IPS-18c (cell line): ENCODE data around the gene WNK3.

Source experiments
- H3K4me3 ChIP-seq: 2 replicates; pipeline ENCODE4 v1.7.0; 2013; ENCODE audit warnings: low read depth, mild to moderate bottlenecking, low read length, moderate library complexity; ENCODE audit not compliant: insufficient read depth
- H3K9me3 ChIP-seq: one replicate; pipeline ENCODE4 v1.6.1; 2013; ENCODE audit warnings: mild to moderate bottlenecking, low read length, moderate library complexity; ENCODE audit not compliant: control insufficient read depth, insufficient read depth

The WNK3 gene

GRCh38 chrX:54181202-54181953 lies 176.5 kb downstream of the WNK3 start:
- peak overlapping the region; percentile 69 for H3K4me3 ChIP-seq
- H3K9me3 ChIP-seq: peaks cover 6% of the 10 kb centered on the region

GRCh38 chrX:54180403-54180802 lies 177.4 kb downstream of the WNK3 start:
- Histone ChIP-seq H3K9me3 (peaks cover 7% of the 10 kb centered on the region), H3K4me3 (no peak overlapping the region)

DNA sequence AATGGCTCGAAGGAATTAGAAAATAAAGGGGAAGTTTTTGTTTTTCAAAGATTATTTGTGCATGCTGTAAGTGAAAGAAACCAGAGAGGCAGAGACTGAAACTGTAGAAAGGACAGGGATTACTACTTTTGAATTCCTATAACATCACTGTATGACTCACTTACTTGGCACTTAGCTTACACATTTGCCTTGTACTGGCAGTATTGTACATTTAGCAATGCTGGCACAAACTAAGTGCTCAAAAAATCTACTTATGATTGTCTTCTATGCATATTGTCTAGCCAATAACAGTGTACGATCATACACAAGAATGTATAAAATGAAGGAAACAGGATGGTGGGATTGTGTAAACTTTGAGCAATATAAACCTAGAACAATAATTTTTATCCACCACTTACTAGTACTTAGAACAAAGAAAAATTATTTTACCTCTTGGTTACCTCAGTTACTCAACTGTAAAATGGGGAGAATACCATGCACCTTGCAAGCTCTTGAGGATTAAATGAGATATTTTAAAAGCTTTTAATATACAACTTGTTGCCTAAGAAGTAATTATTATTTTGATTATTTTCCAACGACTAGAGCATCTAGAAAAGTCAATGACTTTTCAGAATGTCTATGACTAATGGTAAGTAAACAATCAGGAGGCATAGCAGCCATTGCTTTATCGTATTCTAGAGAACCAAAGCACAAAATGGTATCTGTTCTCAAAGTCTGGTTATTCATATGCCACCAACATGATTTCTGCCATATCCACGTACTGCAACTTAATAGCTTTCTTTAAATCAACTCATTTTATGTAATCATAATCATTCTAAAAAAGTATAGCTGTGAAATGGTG lies 179.5 kb downstream of the WNK3 start:
- peaks cover 7% of the 10 kb centered on the region for H3K9me3 ChIP-seq
- H3K4me3 ChIP-seq: no peak overlapping the region

DNA sequence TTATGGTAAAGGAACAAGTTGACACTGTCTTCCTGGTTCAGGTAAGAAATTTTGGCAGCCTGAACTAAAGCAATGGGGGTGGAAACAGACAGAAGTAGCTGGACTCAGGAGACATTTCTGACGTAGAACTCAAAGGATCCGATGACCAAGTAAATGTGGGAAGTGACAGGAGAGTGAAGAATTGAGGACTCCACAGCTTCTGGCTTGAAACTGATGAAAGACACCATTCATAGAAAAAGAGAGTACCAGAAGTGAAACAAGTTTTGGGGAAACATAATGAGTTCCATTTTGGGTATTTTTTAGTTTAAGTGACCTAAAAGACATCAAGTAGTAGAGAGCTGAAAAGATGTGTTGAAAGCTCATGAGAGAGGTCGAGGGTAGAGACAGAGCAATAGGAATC lies 180.5 kb downstream of the WNK3 start:
- H3K9me3 ChIP-seq: peaks cover 7% of the 10 kb centered on the region

DNA sequence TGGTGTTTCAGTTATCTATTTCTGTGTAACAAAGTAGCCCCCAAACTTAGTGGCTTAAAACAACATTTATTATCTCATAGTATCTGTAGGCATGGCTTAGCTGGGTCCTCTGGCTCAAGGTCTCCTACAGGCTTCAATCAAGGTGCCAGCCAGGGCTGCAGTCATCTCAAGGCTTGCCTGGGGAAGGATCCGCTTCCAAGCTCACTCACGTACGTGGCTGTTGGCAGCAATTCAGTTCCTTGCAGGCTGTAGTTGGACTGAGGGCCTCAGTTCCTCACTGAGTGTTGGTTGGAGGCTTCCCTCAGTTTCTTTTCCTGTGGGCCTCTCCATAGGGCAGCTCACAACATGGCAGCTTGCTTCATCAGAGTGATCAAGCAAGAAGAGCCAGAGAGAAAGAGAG lies 184.1 kb downstream of the WNK3 start:
- Histone ChIP-seq H3K9me3 (peaks cover 2% of the 10 kb centered on the region), H3K4me3 (no peak overlapping the region)

More for the DNA sequence above, 180.5 kb downstream of the WNK3 start:
- H3K4me3 ChIP-seq: no peak overlapping the region

GRCh38 chrX:54172455-54172854 lies 185.4 kb downstream of the WNK3 start:
- H3K4me3 ChIP-seq: no peak overlapping the region
- peaks cover 2% of the 10 kb centered on the region for H3K9me3 ChIP-seq

DNA sequence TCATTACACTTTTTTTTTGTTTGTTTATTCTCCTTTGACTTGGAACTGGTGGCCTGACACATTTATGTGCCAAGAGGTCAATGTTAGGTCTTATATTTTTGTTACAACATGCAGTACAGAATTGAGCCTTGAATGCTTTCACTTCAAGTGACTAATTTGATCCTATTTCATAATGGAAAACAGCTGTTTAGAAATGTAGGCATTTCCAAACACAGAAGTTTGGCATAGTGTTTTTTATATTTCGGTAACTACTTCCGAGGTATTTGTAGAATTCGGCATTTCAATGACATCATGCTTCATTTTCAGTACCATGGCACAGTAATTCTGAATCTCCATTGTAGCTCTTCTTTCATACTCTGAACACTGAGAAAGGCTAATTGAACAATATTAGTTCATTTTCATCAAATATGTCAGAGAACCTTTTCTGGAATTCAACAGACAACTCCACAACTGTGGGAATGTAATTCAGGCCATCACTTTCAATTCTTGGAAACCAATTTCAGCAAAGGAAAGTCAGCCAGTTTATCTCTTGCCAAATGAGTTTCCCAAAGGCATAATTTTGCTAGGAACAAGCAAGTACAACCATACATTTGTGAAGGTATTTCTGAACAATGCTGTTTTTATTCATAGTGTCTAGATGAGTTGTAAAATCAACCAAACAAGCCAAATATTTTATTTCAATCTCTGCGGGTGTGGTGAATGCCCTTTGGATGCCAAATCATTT lies 186.2 kb downstream of the WNK3 start:
- Histone ChIP-seq H3K4me3 (no peak overlapping the region), H3K9me3 (peaks cover 2% of the 10 kb centered on the region)

GRCh38 chrX:54171091-54171490 lies 186.8 kb downstream of the WNK3 start:
- Histone ChIP-seq H3K9me3 (peaks cover 2% of the 10 kb centered on the region), H3K4me3 (no peak overlapping the region)

- no peaks in the 10 kb centered on the region for H3K9me3 ChIP-seq
- H3K4me3 ChIP-seq: no peak overlapping the region
Measured at GRCh38 chrX:54166915-54167314, 190.9 kb downstream of the WNK3 start.

DNA sequence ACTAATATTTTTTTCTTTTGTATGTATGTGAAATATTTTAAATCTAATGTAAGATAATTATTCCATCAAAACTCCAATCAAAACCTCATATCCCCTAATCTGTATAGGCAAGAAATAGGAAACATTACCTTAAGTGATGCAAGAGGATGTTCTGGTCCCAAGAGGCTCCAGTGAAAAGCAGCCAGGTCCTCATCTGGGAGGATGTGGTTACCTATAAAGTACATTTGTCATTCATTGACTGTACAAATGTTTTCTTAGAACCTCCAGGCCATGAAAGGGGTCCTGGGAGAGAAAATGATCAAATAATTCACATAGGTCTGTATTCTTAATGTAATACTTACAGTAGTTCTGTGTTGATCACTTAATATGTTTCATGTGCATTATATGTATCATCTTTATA lies 200.3 kb downstream of the WNK3 start:
- Histone ChIP-seq H3K9me3 (peaks cover 3% of the 10 kb centered on the region), H3K4me3 (no peak overlapping the region)
